SW480 (cell line): Measurements from ENCODE around the gene RASSF1.

ENCODE experiments used
- DNase-seq: peaks from one replicate; pipeline ENCODE4 v3.0.0-alpha.2; 2016; ENCODE audit warnings: low spot score

The RASSF1 gene

GRCh38 chr3:50365842-50366220 is 25.2 kb upstream of the RASSF1 start:
- DNase-seq, result no peak

DNA sequence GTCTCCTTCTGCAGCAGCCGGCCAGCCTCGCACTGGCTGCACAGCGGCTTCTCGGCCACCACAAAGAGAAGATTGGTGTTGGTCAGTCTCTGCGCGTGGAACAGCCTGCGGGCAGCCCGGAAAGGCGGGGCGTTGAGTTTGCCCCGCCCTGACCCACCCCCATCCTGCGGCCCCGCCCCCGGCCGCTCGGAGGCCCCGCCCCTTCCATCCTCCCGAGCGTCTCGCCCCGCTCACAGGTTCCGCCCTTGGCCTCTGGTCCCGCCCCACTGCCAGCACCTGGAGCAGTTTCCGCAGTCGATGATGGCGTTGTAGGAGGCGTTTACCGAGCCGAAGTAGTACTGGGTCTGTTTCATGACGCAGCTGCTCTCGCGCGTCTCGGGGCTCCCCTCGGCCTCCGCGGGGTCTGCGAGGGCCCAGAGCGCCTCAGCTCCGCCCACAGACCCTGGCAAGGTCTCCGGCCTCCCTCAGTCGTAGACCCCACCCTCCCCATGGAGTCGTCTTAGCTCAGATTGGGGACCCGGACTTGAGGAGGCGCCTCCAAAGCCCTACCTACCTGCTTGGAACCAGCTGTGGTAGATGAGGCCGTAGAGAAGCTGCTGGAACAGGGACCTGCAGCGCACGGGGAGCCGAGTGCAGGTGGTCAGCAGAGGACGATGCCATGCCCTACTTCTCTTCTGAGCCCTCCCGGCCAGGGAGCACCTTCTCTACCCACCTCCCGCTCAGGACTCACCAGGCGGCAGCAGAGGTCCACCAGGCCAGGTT is 24.6 kb upstream of the RASSF1 start:
- peak; percentile 88 for DNase-seq

- no peak for DNase-seq
These were observed 24.0 kb upstream of the RASSF1 start for GRCh38 chr3:50364573-50365079.

GRCh38 chr3:50359760-50360110 is 19.1 kb upstream of the RASSF1 start:
- no peak for DNase-seq

DNA sequence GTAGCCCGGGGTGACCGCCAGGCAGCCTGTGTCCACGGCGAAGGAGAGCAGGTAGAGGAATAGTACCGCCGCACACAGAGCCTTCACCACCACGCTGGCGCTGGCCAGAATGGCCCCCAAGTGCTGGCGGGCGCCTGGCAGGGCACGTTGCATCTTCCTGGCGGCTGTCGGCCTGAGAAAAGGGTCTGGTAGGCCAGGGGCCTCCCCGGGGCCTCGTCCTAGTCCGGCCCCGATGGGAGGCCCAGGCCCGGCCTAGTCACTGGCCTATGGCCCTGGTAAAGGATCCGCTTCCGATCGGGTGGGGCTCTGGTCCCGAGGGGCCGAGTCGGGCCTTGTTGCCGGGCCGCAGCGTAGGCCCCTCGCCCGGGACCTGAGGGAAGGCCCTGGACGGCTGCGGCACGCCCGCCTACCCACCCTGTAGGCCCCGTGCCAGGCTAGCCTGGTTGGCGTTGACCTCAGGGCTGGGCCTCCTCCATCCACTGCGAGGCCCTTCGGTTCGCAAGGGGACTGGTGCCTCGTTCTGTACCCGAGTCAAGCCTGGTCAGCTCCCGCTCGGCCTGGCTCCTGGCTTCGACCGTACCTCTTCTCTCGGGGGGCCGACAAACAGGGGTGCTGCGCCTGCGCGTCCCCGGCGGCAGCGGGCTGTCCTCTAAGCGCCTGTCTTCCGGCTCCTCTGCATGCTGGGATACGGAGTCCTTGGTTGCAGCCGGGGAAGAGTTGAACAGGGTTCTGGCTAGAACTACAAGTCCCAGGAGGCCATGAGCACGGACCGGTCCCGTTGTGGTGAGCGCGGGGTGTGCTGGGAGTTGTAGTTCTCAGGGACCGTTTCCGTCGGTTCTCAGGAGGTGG is 18.5 kb upstream of the RASSF1 start, which contains the start of gene TMEM115:
Gene TMEM115, minus strand, starts transcription at position 611 of the 849 bp plus-strand sequence. Its CDS starts 458 bp downstream, at position 153.
- DNase-seq, result peak; percentile 99

DNA sequence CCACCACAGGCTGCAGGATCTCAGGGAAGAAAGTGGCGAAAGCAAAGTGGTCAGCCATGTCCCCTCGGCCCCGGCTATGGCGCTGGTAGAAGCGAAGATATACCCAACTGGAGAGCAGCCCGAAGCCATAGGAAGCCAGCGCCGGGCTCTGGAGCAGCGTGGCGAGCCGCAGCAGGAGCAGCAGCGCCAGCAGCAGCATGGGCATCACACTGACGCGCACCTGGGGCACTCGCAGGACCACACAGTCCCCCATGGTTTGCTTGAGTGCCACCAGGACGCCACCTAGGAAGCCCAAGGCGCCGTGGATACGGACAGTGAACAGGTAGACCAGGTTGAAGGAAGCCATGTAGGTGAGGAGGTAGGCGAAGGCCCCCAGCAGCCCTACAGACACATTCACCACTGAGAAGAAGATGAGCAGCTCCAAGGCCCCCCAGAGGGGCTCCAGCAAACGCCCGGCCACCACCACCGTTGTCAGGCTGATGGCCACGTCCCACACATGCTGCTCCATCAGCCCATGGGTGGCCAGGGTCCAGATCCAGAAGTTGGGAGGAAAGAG is 17.8 kb upstream of the RASSF1 start:
- no peak for DNase-seq

GRCh38 chr3:50357481-50357880 is 16.8 kb upstream of the RASSF1 start:
- DNase-seq, result no peak

DNA sequence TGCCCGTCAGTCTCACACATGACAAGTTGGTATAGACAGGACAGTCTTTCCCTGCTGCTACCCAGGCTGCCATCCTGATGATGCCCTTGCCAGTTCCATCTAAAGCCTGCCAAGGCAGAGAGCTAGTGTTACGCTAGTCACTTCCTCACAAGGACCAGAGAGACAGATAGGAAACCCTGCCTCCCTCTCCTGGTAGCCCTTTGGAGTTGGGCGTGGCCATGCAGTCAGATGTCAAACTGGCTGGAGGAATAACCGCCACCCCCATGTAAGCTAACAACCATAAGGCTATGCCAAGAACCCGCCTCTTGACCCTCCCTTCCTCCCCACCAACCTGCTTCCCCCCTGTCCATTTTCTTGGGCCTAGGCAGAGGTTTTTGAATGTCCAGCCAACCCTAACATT is 15.9 kb upstream of the RASSF1 start:
- DNase-seq, result no peak

- no peak for DNase-seq
These were observed 15.4 kb upstream of the RASSF1 start for GRCh38 chr3:50355829-50356552.

DNA sequence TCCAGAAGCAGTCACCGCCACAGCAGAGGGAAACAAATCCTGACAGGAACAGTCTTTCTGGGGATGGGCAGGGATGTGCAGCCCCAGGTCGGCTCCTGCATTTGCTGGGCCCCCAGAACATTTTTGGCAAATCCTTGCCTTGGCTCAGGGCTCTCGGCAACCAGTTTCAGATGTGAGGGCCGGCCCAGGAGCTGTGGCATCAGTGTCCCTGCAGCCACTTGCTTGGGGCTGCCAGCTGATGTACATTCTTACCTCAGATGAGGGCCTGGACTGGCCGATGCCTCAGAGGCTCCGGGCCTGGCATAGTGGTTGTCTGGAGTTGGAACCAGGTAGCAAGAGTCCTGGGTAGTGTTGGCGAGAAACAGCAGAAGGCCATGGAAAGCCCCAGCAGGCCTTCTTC is 14.2 kb upstream of the RASSF1 start:
- DNase-seq, result no peak

DNA sequence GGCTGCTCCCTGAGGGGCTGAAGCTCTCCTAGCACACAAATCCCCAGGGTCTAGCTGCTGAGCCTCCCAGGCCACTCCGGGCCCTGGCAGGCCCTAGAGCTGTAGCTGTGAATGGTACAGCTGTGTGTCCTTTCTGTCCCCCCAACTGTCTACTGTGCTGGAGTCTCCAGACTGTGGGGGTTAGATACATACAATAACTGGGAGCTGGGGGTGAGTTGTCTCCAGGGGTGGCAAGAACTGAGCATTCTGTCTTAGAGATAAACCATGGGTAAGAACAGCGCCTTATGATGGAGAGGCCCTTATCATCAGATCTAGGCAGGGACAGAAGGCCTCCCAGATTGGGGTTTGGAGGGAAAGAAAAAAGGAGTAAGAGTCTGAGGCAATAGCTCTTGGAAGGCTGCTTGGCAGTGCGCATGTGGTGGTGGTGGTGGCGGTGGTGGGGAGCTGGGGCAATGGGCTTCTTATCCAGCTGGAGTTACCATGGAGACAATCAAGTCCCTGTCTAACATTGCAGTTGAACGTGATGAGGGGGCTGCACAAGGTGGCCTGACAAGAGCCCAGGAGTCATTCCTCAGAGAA is 13.6 kb upstream of the RASSF1 start:
- no peak for DNase-seq

DNA sequence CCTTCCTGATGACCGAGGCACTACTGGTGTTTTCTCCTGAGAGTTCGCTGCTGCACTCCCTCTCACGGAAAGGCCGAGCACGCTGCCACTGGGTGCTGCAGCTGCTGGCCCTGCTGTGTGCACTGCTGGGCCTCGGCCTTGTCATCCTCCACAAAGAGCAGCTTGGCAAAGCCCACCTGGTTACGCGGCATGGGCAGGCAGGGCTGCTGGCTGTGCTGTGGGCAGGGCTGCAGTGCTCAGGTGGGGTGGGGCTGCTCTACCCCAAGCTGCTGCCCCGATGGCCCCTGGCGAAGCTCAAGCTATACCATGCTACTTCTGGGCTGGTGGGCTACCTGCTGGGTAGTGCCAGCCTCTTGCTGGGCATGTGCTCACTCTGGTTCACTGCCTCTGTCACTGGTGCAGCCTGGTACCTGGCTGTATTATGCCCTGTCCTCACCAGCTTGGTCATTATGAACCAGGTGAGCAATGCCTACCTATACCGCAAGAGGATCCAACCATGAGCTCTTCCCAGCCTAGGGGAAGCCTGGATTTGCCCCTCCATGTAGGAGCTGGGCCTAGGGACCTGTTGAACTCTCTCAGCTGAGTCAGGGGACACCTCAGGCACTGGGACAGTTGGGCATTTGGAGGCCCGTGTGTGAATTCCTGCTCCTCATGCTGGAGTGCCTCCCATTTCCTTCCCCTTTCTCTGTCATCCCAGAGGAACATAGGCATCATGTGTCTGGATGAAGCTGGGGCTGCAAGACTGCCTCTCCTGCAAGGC is 12.8 kb upstream of the RASSF1 start:
- DNase-seq, result no peak

DNA sequence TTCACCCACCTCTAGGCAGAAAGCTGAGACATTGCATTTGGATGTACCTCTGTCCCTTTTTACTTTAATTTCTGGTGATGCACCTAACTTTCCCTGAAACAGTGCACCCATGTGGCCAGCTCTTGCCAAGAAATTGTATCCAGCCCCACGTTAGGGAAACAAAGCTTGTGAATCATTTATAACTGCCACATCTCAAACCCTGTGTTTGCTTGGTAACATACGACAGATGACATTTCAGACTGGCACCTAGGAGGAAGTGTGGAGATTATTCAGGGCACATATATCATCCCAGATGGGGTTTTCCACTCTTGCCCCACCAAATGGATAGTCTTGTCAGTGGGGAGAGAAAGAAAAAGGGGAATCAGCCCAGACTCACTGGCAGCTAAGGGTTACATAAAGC is 12.1 kb upstream of the RASSF1 start:
- DNase-seq, result peak; percentile 53

DNA sequence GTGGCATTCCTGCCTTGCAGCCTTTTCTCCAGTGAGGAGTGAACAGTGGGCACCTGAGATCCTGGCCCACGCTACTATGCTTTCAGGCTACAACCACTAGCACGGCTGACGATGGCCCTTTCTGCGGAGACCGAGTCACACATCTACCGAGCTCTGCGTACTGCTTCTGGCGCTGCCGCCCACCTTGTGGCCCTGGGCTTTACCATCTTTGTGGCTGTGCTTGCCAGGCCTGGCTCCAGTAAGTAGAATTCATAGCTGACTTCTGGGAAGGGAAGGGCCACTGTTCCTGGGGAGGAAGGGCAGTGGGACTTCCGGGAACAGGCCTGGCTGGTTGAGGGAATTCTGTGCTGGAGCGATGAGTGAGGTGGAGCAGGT is 10.7 kb upstream of the RASSF1 start:
- no peak for DNase-seq

DNA sequence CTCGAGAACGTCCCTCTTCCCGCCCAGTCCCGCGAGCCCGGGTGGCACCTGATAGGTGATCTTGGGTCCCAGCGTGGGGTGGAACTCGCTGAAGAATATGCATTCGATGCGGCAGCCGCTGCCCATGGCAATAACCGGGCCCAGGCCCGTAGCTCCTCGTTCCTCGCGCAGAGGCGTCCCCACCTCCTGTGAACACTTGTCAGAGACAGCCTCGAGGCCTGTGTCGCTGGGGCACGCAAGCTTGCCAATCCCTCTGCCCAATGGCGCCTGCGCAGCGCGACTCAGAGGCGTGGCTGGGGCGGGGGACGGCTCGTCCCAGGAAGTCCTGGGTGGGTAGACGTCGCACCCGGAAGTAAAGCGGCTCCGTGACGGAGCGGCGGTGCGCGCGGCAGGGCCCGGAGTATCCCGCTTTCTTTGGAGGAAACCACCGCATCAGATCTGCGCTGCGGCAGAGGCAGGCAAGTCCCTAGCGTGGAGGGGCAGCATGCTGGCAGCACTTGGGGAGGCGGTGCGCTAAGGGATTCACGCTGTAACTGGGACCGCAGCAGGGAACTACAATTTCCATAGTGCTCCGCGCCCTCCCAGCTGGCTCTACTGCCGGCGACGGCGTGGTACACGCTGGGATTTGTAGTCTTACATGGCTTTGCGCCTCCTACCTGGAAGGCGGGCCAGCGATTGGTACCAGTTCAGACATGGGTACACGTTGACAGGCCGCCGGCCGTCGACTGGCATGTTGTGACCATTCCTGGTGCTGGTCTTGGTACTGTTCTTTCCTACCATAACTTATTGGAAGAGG is 10.1 kb upstream of the RASSF1 start, which contains the start of the genes CYB561D2 and NPRL2:
Gene CYB561D2, plus strand, starts transcription at position 336 of the 796 bp plus-strand sequence. CDS start 572 bp downstream, outside the sequence.
Gene NPRL2, minus strand, starts transcription at position 249 of the 796 bp plus-strand sequence. Its CDS starts 123 bp downstream, at position 126.
- DNase-seq, result peak; percentile 92

DNA sequence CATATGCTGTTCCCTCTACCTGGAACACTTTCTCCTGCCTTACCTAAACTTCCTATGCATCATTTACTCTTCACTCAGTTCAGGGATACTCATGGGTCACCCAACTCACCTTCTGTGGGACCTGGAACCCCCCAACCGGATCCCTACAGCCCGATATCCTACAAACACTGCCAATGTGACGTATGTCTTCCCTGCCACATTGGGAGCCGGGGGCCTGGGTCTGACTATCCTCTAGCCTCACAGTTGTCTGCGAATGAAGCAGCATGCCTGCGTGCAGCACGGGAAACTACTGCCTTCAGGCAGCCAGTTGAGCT is 9.5 kb upstream of the RASSF1 start:
- no peak for DNase-seq

- DNase-seq, result peak; percentile 69
These were observed 6.7 kb upstream of the RASSF1 start for GRCh38 chr3:50347187-50347813.

DNA sequence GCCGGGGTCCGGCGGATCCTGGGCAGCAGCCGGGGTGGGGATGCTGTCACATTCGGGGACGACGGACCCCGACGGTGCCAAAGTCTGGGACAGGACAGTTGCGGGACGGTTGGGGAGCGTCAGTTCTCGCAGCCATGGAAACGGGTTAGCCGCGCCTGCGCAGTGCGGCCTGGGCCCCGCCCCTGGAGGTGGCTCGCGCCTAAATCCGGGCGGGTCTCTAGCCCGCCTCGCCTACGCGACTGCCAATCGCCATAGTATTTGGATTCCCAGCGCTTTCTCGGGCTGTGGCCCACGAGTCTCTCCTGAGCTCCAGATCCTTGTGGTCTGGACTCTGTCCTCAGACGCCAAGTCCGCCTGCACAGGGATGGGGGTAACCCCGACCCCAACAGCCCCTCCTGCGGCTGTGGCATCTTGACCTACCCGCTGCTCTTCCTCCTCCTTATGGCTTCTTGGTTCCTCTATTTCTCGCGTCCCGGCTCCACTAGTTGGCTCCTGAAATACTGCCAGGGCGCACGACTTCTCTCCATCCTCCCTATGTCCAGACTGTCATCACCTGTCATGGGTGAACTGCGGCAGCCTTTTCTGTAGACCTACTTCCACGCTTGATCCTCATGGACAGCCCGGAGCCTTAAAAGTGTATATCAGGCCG is 5.1 kb upstream of the RASSF1 start, which contains the start of gene ZMYND10:
Gene ZMYND10, minus strand, starts transcription at position 147 of the 649 bp plus-strand sequence. CDS start 153 bp downstream, outside the sequence.
- peak; percentile 44 for DNase-seq

DNA sequence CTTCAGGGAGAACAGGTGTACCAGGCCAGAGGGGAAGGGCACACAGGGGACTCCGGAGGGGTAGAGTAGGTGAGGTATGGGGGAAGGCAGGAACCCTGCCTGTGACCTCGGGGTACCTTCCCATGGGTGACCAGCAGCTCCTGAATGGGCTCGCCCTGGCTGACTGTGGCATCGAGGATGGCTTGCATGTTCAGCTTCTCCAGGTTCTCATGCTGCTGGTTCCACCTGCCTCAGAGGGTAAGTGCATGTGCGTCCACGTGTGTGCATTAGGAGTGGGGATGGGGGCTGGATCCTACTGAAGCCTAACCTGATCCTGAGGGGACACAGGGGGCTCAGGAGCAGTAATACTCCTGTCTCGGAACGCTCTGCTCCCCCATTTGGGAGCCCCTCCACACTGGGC is 4.4 kb upstream of the RASSF1 start:
- DNase-seq, result no peak
